Stimulated activated naive CD4-positive, alpha-beta T cell treated with Interleukin-2 at 50 U/mL for 16 hours (primary cell): ENCODE measurements around the gene ITPK1.
"Not testable (repeated sequence)": the region's sequence is repeated elsewhere in the genome, so short reads cannot be mapped to it uniquely, and the experiment has no call there.

Experiments used
- DNase-seq: peaks from one replicate; lab custom pipeline; 2025; lab: John Stamatoyannopoulos, UW

The ITPK1 gene

DNA sequence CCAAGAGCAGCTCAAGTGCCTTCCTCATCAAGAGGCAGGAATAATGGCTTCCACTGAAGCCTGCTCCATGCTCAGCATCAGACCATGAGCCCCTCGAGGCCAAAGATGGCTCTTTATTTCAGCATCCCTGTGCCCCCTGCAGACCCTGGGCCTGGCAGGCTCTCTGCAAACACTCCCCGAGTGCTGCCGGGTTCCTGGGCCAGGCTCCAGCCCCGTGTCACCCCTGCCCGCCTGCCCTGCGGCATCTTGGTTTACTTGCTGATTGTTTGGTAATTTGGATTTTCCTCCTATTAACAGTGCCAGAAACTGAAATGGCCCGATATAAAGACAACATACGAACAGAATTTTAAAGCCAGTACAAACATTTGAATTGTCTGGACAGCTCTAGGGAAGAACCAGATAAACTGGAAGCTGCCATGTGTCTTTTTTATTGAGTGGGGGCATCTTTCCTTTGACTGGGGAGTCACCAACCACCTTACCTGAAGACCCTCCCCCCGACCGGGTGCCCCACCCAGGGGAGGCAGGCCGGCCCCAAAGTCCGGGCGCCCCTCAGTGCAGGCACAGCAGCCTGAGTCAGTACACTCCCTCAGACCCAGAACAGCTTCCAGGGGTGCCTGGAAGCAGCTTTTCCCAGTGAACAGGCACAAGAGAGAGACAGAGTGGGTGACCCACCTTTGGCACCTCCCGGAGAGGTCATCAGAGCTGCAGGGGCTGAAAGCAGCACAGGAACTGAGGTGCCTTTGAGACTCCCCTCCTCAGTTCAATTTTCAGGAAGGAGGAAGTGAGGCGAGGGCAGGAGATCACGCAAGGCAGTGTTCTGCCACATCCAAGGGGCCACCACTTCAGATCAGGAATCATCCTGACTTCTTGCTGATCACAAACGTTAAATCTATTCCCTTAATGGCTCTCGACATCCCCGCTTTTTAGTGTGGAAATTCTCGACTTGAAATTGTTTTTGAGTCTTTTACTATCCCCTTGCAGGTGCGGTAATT lies 30.6 kb downstream of the ITPK1 start:
- DNase-seq, result no peak

DNA sequence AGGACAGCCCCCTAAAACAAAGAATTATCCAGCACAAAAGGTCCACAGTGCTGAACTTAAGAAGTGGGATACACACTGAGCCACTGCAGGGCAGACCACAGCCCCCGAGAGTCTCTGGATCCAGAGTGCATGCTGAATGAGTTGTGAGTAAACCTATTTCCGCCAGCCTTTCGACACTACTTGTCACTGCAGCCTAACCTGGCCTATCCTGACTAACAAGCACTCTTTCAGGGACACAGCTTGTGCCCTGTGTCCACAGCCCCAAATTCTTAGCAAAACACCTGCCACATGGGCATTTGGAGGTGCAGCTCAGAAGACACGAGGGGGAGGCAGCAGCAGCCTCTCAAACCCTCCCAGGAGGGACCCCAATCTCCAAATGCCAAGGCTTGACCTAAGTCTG lies 31.3 kb downstream of the ITPK1 start:
- no peak for DNase-seq

DNA sequence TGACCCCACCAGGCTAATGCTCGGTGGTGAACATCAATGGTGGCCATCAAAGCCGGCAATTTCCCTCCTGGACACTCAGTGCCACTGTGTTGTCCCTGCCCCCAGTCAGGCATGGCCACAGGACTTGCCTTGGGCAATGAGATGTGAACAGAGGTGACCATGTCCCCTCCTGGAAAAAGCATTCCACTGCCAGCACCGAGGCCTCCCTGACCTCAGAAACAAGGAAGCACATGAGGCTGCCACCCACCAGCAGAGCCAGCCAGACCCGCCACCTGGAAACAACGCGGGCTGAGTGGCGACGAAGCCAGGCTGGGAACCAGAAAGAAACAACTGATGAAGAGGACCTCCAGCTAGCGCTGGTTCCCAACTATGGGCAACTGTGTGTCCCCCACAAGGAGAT lies 31.8 kb downstream of the ITPK1 start:
- no peak for DNase-seq

DNA sequence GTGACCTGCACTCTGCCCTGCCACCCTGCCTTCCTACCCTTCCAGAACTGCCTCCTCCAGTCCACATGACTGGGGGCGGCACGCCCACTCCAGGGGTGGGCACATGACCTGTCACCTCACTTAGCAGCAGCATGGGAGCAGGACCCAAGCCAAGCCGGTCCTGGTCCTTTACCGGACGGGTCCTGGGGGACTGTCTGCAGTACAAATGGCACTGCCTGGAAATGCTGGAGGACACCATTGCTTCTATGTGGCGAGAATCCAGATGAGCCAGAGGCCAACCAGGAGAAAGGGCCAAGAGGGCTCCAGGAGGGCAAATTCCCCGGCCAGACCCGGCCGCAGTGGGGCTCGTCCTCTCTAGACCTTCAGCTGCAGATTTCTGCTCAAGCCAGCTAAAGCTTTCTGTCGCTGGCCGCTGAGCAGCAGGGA lies 33.1 kb downstream of the ITPK1 start:
- DNase-seq, result no peak

DNA sequence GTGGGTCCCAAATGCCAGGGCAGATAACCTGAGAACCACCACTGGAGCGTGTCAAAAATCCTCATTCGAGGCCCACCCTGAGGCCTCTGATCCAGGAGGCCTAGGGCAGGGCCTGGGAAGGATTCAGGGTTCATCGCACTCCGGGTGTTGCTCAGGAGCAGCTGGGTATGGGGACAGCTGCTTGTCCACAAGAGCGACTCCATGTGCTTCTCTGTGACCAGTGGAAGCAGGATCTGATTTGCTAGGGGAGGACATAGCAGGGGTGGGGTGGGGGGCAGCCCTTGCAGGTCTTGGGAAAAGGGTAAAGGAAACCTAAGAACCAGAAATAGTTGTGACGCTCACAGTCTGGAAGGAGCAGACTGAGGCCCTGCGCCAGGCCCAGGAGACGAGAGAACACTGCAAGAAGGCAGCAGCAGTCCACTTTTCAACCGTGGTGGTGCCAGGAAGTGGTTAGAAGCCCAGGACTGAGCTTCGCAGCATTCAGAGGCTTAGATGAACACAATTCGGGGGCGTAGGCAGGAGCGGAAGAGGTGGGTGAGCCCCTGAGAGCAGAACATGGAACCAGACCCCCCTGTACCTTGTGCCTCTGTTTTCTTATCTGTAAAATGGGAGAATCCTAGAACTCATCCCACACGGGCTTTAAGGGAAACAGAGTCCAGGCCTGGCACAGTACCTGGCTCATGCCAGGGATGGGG lies 33.7 kb downstream of the ITPK1 start:
- peak; percentile 15 for DNase-seq

DNA sequence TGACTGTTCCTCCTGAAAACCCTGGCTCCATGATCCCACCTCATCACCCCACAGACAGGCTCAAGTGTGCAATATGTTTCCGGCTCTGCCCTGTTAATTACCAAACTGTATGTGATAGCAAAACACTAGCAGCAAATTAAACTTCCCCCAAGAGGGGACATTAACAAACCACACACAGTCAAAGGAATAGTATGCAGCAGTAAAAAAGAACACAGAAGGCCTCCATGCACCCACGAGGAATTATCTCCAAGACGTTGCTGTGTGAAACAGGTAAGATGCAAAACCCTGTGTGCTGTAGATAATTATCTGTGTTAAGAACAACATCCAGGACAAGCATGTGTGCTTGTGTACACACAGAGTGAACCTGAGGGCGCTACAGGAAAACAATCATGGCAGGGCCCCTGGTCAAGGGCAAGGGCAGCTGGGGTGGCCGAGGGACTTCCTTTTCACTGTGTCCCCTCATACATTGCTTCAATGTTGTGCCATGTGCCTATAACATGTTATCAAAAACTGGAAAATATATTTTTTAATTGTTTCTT lies 35.8 kb downstream of the ITPK1 start:
- no peak for DNase-seq

DNA sequence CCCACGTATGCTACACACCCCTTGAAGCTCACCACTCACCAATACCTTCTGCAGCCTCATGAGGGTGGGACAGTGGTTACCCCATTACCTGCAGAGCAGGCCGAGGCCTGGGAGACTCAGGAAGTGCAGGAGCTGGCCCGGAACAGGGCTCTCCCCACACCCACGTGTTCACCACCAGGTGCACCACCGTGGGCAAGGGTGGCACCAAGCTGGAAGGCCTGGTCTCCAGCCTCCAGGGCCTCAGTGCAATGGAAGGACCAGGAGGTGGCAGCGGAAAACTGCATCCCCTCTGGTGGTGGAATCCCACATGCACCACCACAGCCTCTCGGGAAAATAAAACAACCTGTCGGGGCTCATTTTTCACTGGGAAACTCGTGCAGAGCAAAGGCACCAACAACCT lies 36.4 kb downstream of the ITPK1 start:
- no peak for DNase-seq

DNA sequence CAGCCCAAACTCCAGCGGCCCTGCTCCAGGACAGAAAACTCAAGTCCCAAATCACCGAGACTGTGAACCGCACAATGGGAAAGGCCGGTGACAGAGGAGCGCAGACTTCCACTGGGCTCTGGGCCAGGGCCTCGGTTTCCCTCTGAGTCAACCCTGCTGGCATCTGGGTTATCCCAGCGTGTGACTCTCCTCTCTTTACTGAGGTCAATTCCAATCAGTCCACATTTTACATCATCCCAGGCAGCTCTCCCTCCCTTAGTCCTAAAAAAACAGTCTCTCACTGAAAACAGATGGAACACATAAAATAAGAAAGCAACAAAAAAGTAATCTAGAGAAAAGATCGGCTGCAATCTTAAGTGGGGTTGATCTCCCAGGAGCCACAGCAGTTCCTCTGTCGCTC lies 36.9 kb downstream of the ITPK1 start:
- DNase-seq, result no peak

DNA sequence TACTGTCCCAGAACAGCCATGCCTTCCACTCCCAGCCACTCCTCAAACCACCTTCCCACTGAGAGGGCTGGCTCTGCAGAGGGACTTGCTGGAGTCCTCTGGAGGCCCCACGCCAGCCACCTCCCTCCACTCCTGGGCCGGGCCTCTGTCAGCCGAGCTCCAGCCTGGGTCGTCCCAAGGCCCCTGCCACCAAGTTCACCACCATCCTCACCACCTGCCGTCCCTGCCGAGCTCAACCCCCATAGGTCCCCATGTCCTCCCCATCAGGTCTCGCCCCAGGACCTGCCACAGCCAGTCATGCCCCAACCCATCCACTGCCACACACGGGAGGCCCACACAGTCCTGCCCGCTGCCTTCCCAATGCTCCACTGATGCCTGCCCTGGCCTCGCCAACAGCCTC lies 39.0 kb downstream of the ITPK1 start:
- DNase-seq, result no peak

DNA sequence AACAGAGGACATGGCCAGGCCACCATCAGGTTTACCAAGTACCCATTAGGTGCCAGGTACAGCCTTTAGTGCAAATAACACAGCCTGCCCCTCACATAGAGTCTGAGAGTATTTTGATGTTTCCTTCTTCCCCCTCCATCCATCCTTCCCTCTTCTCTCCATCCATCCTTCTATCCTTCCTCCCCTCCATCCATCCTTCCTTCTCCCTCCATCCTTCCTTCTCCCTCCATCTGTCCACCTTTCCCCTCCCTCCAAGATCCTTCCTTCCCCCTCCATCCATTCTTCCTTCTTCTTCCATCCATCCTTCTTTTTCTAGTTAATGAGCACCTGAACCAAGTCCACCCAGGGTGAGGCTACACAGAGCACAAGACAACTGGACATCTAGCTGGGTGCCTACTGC lies 39.8 kb downstream of the ITPK1 start:
- no peak for DNase-seq

DNA sequence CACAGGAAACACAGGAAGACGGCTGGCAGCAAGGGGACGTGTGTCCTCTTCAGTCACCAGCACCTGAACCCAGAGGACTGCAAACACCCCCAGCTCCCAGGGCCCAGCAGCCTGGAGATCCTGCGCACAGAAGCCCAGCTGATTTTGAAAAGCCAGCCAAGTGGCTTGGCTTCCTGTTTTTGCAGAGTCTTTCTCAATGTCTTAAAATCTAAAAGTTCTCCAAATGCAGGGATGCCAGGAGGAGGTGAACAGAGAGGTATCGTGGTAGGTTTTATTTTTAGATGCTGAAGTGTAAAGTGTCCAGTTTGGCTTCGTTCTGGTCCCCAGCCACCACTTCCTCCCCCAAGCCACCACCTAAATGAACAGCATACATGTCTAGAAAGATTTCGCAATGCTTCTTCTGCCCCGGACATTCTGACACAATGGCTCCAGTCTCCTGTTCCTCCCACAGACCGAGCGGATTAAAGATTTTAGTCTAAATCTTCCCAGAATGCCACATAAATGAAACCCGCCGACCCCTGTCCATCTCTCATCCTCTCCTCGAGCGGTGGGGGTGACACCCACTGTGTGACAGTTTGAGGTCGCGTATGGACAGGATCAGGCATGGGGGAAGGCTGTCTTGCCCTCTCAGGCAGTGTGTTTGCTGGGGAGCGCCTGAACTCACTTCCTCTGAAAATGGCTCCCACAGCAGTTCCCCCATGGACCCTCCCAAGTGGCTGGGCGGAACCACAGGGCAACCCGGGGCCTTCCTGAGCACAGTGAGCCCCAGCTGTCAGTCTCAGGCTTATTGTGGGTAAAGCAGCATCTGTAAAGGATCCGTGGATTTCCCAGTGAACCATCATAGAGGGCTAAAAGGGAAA lies 41.6 kb downstream of the ITPK1 start:
- DNase-seq, result no peak

DNA sequence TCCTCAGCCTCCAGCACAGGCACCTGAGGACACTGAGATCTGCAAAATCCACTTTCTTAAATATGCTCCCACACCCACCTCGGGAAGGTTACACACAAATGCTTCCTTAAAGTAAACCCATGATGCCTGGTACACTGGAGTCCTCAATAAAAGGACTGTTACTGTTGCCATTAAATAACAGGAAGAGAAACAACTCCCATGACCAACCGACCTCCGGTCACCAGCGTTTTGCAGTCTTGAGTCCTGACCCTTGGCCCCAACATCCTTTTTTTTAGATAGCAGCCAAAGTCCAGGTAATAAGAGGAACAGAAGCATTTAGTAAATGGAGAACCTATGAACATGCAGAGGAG lies 42.4 kb downstream of the ITPK1 start:
- DNase-seq, result no peak

DNA sequence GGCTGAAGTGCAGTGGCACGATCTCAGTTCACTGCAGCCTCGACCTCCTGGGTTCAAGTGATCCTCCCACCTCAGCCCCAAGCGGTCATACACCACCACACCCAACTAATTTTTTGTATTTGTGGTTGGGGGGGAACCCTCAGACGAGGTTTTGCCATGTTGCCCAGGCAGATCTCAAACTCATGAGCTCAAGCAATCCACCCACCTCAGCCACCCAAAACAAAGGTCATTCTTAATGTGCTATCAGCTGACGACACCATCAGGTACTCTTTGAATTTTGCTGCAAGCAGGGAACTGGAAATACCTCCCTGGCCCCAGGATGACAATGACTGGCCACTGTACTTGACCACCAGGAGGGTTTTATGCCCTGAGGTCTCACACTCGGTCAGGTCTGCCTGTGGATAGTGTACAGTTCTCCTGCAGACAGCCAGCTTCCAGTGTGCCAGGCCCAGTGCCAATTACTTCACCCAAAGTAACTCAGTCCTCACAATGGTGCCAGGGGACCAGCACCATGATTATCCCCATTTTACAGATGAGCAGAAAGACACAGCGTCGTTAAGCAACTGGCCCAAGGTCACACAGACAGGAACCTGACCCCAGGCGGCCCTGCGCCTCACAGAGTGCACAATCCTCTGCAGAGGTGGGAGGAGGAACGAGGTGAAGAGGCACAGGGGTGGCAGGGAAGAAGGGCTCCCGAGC lies 42.9 kb downstream of the ITPK1 start:
- no peak for DNase-seq

DNA sequence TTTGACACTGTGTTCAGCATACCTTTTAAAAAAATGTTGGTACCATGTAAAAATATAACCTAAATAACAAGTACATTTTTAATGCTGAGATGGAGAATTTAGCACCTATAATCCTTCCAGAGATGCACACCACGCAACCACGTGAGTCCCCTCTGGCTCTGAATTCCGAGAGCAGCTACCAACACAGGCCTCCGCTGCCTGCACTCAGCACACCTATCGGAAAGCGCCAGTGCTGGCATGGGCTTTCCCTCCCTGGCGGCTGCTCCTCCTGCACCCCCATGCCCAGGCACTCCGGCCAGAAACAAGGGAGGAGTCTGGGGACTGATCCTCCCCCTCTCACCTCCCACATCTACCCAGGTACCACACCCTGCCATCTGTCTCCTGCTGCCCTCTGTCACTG lies 47.0 kb downstream of the ITPK1 start:
- DNase-seq, result no peak

DNA sequence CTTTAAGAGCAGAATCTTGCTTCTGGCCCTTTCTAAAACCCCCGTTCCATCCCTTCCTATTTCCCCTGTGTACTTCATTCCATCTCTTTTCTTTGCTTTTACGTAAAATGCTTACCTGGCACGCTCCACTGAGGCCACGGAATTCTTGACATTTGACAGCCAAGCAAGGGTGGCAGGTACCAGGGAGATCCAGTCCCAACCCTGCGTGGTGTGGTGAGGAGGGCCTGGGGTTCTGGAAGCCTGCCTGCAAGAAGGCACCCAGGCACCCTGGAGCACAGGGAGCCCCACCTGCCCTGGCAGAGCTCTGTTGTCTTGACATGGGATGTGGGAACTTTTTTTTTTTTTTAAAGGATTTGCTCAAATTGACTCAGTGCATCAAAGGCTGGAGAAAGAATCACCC lies 48.6 kb downstream of the ITPK1 start:
- DNase-seq, result no peak

DNA sequence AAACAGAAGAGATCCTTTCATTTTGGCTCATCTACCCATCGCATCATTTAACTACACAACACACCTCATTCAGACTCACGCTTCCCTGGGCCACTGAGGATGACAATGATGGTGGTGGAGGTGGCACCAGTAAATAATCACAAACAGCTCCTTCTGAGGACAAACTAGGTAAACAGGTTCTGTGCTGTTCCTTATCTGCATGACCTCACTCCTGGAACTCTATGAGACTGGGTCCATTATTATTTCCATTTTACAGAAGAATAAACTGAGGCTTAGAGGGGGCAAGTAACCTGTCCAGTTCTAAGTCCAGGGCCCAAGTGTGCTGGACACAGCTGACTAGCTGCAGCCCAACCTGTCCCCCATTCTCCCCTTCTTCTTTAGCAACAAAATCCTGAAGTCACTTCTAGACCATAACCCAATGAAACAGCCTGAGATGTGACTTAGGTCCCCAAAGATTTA lies 50.4 kb downstream of the ITPK1 start:
- DNase-seq, result no peak

DNA sequence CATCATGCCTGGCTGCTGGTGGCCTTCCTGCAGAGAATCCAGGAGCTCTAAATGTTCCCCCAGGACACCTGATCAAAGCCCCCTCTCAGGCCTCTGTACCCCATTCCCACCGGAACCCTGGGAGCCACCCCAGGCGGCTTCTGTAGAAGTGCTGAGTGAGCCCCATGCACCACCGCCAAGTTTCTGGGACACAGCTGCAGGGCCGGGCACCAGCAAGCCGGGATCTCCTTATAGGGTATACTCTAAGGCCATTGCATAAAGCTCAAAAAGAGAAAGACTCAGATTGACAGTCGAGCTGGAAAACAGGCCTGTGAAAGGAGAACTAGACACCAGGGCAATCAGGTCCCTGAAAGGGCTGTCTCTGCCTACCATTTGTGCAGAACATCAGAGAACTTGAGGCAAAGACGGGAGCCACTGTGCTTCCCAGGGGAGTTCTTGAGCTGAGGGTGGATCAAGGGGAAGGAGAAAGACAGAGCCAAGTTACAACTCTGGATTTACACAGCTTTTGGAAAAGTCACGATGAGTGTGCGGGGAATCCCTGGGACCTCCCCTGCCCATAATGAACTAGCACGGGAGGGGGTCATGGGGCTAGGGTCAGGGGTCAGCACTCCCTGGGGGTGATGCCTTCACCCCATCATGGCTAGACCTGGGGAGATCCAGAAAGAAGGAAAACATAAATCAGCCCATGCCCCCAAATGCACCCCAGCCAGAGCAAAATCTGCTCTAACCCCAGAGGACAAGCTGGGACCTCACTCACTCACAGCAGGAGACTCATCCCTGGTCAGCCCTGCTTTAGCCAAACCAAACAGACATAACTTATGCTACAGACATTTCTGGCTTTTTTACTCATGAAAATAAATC lies 51.1 kb downstream of the ITPK1 start:
- no peak for DNase-seq

DNA sequence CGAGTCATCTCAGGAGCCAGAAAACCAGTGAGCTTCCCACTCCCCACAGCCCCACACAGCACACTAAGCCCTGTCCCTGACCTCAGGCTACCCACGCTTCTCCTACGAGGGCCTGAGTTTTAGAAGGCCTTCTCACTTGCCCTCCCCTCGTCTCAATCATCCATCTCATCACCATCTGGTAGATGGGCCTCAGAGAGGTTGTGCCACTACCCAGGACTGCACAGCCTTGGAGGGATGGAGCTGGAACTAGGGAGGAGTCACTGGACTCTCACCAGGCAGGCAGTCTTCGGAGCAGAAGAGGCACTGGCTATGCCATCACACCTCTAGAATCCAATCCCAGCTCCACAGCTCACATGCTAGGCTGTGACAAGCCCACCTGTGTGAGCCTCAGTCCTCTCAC lies 52.3 kb downstream of the ITPK1 start:
- no peak for DNase-seq

DNA sequence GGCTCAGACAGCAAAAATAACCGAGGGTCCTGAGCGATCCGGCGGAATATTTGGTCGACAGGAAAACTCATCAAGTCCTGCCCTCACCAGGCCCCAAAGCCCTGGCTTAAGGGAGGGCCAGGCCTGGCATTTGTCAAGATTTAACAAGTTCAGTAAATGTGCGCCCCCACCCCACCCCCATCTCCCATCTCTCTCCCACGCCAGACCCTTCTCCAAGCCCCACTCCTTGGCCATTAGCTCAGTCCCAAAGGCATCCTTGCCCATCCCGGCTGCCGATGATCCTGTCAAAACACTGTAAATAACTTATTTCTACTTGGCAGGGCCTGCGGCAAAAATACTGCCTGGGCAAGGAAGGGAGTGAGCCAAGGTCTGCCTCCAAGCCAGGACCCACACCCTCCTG lies 52.8 kb downstream of the ITPK1 start:
- no peak for DNase-seq

DNA sequence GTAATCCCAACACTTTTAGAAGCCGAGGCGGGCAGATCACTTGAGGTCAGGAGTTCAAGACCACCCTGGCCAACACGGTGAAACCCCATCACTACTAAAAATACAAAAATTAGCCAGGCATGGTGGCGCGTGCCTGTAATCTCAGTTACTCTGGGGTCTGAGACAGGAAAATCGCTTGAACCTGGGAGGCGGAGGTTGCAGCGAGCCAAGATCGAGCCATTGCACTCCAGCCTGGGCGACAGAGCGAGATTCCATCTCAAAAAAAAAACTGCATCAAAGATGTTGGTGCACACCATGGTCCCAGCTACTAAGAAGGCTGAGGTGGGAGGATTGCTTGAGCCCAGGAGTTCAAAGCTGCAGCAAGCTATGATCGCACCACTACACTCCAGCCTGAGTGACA lies 53.7 kb downstream of the ITPK1 start:
- DNase-seq, result not testable (repeated sequence)
